Left ventricle myocardium inferior (tissue), 1 donor: ENCODE data around the gene ASIC2. TPM values are rescaled to one million over a fixed set of nuclear protein-coding genes. Genes with fewer than 3 reads are reported as not detected.

Experiments
- DNase-seq: peaks from one replicate; pipeline ENCODE4 v3.0.0-alpha.2; 2020
- H3K27ac ChIP-seq: fragments of 200-600 bp; replicated peaks from 2 replicates; pipeline ENCODE4 v1.8.0; 2021
- H3K27me3 ChIP-seq: fragments of 200-600 bp; 2 replicates; pipeline ENCODE4 v1.8.0; 2021; ENCODE audit warnings: low read depth
- H3K36me3 ChIP-seq: fragments of 200-600 bp; 2 replicates; pipeline ENCODE4 v1.8.0; 2021
- H3K4me1 ChIP-seq: fragments of 200-600 bp; 2 replicates; pipeline ENCODE4 v1.8.0; 2021
- H3K4me3 ChIP-seq: fragments of 200-600 bp; 2 replicates; pipeline ENCODE4 v1.8.0; 2021; ENCODE audit warnings: mild to moderate bottlenecking, moderate library complexity
- H3K9me3 ChIP-seq: fragments of 200-600 bp; replicated peaks from 2 replicates; pipeline ENCODE4 v1.8.0; 2021
- intact Hi-C: fragments of 100-400 bp; cut with micrococcal nuclease; formaldehyde crosslinking; loops from one replicate; pipeline ENCODE4 v1.11.0; 2022
- total RNA-seq: library from RNA; stranded (reverse); fragmentation: NEBNext Ultra II Directional; extraction: Animal tissue kit (Norgen Biotek cat#: 25700); gene quantifications from one replicate; pipeline ENCODE4 v1.2.1, GENCODE V29; 2021
- TF ChIP-seq, protein P1 (sequence below): fragments of 200-600 bp; IDR thresholded peaks from 2 replicates; pipeline ENCODE4 v1.8.0; 2021; ENCODE audit warnings: antibody characterized with exemption, mild to moderate bottlenecking, borderline replicate concordance
- donor health status: DM: no; HTN: yes; CAD: no; lungs with severe emphysema.

The ASIC2 gene
- total RNA-seq, 1 donor from 2014 or later: not detected

DNA sequence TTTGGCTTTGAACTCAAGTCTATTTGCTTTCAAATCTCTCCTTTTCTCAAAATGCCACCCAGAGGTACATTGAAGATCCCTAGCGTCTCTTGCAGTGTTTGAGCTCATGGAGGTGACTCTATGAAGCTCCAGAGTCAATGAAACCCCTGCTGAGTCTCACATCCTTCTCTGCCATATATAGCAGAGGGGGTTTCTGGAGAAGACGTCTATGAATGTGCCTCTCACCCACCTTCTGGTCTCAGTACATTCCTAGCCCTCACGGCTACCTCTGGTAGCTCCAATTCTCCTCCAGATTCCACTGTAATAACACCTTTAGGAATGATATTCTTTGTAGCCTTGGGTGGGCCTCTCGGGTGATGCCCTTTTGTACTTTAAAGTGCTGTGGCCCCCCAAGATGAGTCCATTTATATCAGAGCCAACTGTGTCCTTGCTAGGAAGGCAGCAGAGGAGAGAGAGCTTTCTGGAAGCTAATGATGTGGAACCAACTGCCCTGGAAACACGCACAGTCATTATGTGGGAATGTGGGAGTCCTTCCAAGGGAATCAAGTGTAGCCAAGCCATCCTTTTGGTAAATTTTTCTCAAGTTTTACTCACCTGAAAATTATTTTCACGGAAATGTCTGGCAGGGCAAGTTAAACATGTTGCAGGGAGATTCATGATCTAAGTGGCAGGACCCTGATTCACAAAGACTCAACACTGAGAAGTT, 123.4 kb downstream of the ASIC2 start:
- Histone ChIP-seq H3K27ac (no peak overlapping the region), H3K36me3 (no peaks in the 10 kb centered on the region), H3K27me3 (peaks cover 54% of the 10 kb centered on the region), H3K9me3 (no peaks in the 10 kb centered on the region), H3K4me1 (peaks cover 3% of the 10 kb centered on the region), H3K4me3 (no peak overlapping the region)
- intact Hi-C loops: no loop called here
- no peak for DNase-seq
- TF ChIP-seq, protein P1, sequence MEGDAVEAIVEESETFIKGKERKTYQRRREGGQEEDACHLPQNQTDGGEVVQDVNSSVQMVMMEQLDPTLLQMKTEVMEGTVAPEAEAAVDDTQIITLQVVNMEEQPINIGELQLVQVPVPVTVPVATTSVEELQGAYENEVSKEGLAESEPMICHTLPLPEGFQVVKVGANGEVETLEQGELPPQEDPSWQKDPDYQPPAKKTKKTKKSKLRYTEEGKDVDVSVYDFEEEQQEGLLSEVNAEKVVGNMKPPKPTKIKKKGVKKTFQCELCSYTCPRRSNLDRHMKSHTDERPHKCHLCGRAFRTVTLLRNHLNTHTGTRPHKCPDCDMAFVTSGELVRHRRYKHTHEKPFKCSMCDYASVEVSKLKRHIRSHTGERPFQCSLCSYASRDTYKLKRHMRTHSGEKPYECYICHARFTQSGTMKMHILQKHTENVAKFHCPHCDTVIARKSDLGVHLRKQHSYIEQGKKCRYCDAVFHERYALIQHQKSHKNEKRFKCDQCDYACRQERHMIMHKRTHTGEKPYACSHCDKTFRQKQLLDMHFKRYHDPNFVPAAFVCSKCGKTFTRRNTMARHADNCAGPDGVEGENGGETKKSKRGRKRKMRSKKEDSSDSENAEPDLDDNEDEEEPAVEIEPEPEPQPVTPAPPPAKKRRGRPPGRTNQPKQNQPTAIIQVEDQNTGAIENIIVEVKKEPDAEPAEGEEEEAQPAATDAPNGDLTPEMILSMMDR: no peak

- Histone ChIP-seq H3K27me3 (peaks cover 34% of the 10 kb centered on the region), H3K36me3 (no peaks in the 10 kb centered on the region), H3K27ac (no peak overlapping the region), H3K4me3 (no peak overlapping the region), H3K4me1 (peaks cover 16% of the 10 kb centered on the region), H3K9me3 (no peaks in the 10 kb centered on the region)
- intact Hi-C loops: no loop called here
- no peak for DNase-seq
- TF ChIP-seq, protein P1: no peak
Measured at GRCh38 chr17:33167736-33168135, 125.4 kb downstream of the ASIC2 start.

DNA sequence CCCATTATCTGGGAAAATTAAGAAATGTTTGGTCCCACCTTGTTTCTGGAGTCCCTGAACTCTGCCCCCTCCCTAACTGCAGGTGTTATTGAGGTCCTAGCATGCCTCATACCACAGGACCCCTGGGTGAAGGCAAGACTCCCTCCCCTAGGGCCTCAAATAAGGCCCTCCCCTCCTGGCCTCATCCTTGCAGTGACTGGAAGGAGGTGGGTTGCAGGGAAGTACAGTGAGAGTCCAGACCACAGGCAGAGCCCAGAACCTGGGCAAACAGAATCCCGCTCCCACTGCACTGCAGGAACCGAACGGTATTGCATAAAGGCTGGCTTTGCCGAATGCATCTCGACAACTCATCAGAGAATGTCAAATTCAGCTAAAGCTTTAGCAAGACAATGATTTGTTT, 126.6 kb downstream of the ASIC2 start:
- Histone ChIP-seq H3K27ac (no peak overlapping the region), H3K4me1 (peaks cover 16% of the 10 kb centered on the region), H3K9me3 (no peaks in the 10 kb centered on the region), H3K36me3 (no peaks in the 10 kb centered on the region), H3K4me3 (no peak overlapping the region), H3K27me3 (peaks cover 27% of the 10 kb centered on the region)
- no peak for DNase-seq
- TF ChIP-seq, protein P1: no peak
- intact Hi-C loops: no loop called here

GRCh38 chr17:33164169-33164881, 128.8 kb downstream of the ASIC2 start:
- Histone ChIP-seq H3K4me1 (peaks cover 16% of the 10 kb centered on the region), H3K9me3 (no peaks in the 10 kb centered on the region), H3K36me3 (no peaks in the 10 kb centered on the region), H3K27me3 (peaks cover 32% of the 10 kb centered on the region), H3K27ac (no peak overlapping the region), H3K4me3 (no peak overlapping the region)
- DNase-seq: no peak
- TF ChIP-seq, protein P1: no peak
- intact Hi-C loops: no loop called here

DNA sequence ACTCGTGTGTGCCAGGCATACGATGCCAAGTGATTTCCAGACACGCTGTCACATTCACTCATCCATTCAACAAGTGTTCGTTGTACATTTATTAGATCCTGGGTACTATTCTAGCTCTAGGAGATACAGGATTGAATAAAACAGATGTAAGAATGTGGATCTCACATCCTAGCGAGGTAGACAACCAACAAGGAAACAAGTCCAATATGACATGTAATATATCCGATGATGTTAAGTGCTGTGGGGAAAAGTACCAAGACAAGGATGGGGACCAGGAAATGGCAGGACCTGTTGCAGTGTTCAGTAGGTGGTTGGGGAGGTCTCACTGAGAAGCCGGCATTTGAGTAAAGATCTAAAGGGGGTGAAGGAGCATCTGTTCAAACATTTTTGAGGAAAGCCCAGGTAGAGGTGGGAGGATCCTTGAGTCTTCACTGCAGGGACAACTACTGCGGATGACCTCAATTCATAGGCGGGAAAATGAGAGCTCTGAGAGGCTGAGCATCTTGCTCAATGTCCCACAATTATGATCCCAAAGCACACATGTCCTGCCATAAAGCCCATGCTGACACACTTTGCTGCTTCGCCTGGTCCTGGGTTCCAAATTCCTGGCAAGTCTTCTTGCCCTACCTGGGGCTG, 129.4 kb downstream of the ASIC2 start:
- Histone ChIP-seq H3K36me3 (no peaks in the 10 kb centered on the region), H3K9me3 (no peaks in the 10 kb centered on the region), H3K27ac (no peak overlapping the region), H3K4me1 (peaks cover 16% of the 10 kb centered on the region), H3K4me3 (no peak overlapping the region), H3K27me3 (peaks cover 28% of the 10 kb centered on the region)
- DNase-seq: no peak
- TF ChIP-seq, protein P1: no peak
- intact Hi-C loops: no loop called here
